ENCODE data around the gene DNAH11. TPM values are rescaled to one million over a fixed set of nuclear protein-coding genes. Genes with fewer than 3 reads are reported as not detected.

DNAH11 gene
- total and polyA plus RNA-seq, 2 donors (not counting 1 experiment from before 2014, with no cell fraction given), result 0.33 to 0.34 TPM

- no peak overlapping the region for H3K9ac ChIP-seq (ENCODE audit: insufficient read depth, low read length)
- no peak for TF ChIP-seq EZH2 (IDR thresholded peaks at IDR 0.05; ENCODE audit: low read length, missing control alignments)
- H3K36me3 ChIP-seq (ENCODE audit: control insufficient read depth, insufficient read depth, low read length), result no peaks in the 10 kb centered on the region
- no peak for DNase-seq (ENCODE audit: low read depth in 2 of 2)
- H2AFZ ChIP-seq (ENCODE audit: low read length), result no peak overlapping the region
- no peak overlapping the region for H3K4me3 ChIP-seq (replicated peaks in 1 of 4; ENCODE audit: control extremely low read depth in 1 of 4, insufficient read depth in 1 of 4, low read depth in 3 of 4, low read length in 4 of 4)
- H3K4me2 ChIP-seq (ENCODE audit: extremely low read depth, insufficient read depth, low read length), result no peak overlapping the region
- no peaks in the 10 kb centered on the region for H3K27me3 ChIP-seq (ENCODE audit: control insufficient read depth, insufficient read depth, low read length)
- H3K79me2 ChIP-seq (ENCODE audit: control insufficient read depth, insufficient read depth, low read length), result no peaks in the 10 kb centered on the region
- no peaks in the 10 kb centered on the region for H3K9me3 ChIP-seq (ENCODE audit: control insufficient read depth, insufficient read depth, low read depth, low read length)
- H3K4me1 ChIP-seq (ENCODE audit: control insufficient read depth, extremely low read depth, insufficient read depth, low read length), result no peaks in the 10 kb centered on the region
- H3K27ac ChIP-seq (ENCODE audit: insufficient read depth, low read length), result no peak overlapping the region
- no peaks in the 10 kb centered on the region for H4K20me1 ChIP-seq (ENCODE audit: control insufficient read depth, extremely low read depth, insufficient read depth, low read length)
Observed at GRCh38 chr7:21762469-21762868, 219.6 kb downstream of the DNAH11 start.

- Histone ChIP-seq H3K9me3 (ENCODE audit: control insufficient read depth, insufficient read depth, low read depth, low read length) (no peaks in the 10 kb centered on the region), H3K4me2 (ENCODE audit: extremely low read depth, insufficient read depth, low read length) (no peak overlapping the region), H3K9ac (ENCODE audit: insufficient read depth, low read length) (no peak overlapping the region), H3K4me1 (ENCODE audit: control insufficient read depth, extremely low read depth, insufficient read depth, low read length) (no peaks in the 10 kb centered on the region), H4K20me1 (ENCODE audit: control insufficient read depth, extremely low read depth, insufficient read depth, low read length) (no peaks in the 10 kb centered on the region), H3K4me3 (replicated peaks in 1 of 4; ENCODE audit: control extremely low read depth in 1 of 4, insufficient read depth in 1 of 4, low read depth in 3 of 4, low read length in 4 of 4) (no peak overlapping the region), H2AFZ (ENCODE audit: low read length) (no peak overlapping the region), H3K79me2 (ENCODE audit: control insufficient read depth, insufficient read depth, low read length) (no peaks in the 10 kb centered on the region), H3K36me3 (ENCODE audit: control insufficient read depth, insufficient read depth, low read length) (no peaks in the 10 kb centered on the region), H3K27ac (ENCODE audit: insufficient read depth, low read length) (no peak overlapping the region), H3K27me3 (ENCODE audit: control insufficient read depth, insufficient read depth, low read length) (no peaks in the 10 kb centered on the region)
- DNase-seq (ENCODE audit: low read depth in 2 of 2), result no peak
- no peak for TF ChIP-seq CTCF (conservative IDR thresholded peaks at IDR 0.05 in 1 of 2, IDR thresholded peaks at IDR 0.05 in 1 of 2; ENCODE audit: low read depth in 1 of 2, low read length in 2 of 2)
- TF ChIP-seq EZH2 (IDR thresholded peaks at IDR 0.05; ENCODE audit: low read length, missing control alignments), result no peak
Observed at GRCh38 chr7:21763818-21764217, 221.0 kb downstream of the DNAH11 start.

GRCh38 chr7:21766218-21766617 lies 223.4 kb downstream of the DNAH11 start:
- H3K4me3 ChIP-seq (replicated peaks in 1 of 4; ENCODE audit: control extremely low read depth in 1 of 4, insufficient read depth in 1 of 4, low read depth in 3 of 4, low read length in 4 of 4), result no peak overlapping the region
- no peaks in the 10 kb centered on the region for H3K36me3 ChIP-seq (ENCODE audit: control insufficient read depth, insufficient read depth, low read length)
- H3K27ac ChIP-seq (ENCODE audit: insufficient read depth, low read length), result no peak overlapping the region
- H3K4me2 ChIP-seq (ENCODE audit: extremely low read depth, insufficient read depth, low read length), result no peak overlapping the region
- no peaks in the 10 kb centered on the region for H3K27me3 ChIP-seq (ENCODE audit: control insufficient read depth, insufficient read depth, low read length)
- no peaks in the 10 kb centered on the region for H3K79me2 ChIP-seq (ENCODE audit: control insufficient read depth, insufficient read depth, low read length)
- no peak overlapping the region for H2AFZ ChIP-seq (ENCODE audit: low read length)
- H4K20me1 ChIP-seq (ENCODE audit: control insufficient read depth, extremely low read depth, insufficient read depth, low read length), result no peaks in the 10 kb centered on the region
- no peaks in the 10 kb centered on the region for H3K4me1 ChIP-seq (ENCODE audit: control insufficient read depth, extremely low read depth, insufficient read depth, low read length)
- no peaks in the 10 kb centered on the region for H3K9me3 ChIP-seq (ENCODE audit: control insufficient read depth, insufficient read depth, low read depth, low read length)
- TF ChIP-seq EZH2 (IDR thresholded peaks at IDR 0.05; ENCODE audit: low read length, missing control alignments) (no peak), CTCF (conservative IDR thresholded peaks at IDR 0.05 in 1 of 2, IDR thresholded peaks at IDR 0.05 in 1 of 2; ENCODE audit: low read depth in 1 of 2, low read length in 2 of 2) (no peak)
- DNase-seq (ENCODE audit: low read depth in 2 of 2), result no peak
- no peak overlapping the region for H3K9ac ChIP-seq (ENCODE audit: insufficient read depth, low read length)

Data from fibroblast of lung (primary cell).